Stimulated activated CD8-positive, alpha-beta memory T cell treated with anti-CD3 and anti-CD28 coated beads, Interleukin-4, amount 100 ng/mL, for 24 hours (primary cell): Measurements from ENCODE around the gene MCM7.

Experiments
- DNase-seq: peaks from one replicate; pipeline ENCODE4 v3.0.0-alpha.2; 2020; ENCODE audit warnings: low read depth

Gene MCM7

GRCh38 chr7:100071018-100071723 is 30.0 kb downstream of the MCM7 start:
- no peak for DNase-seq

GRCh38 chr7:100069991-100070390 is 31.2 kb downstream of the MCM7 start:
- no peak for DNase-seq

GRCh38 chr7:100066953-100067352 is 34.2 kb downstream of the MCM7 start:
- DNase-seq, result no peak

DNA sequence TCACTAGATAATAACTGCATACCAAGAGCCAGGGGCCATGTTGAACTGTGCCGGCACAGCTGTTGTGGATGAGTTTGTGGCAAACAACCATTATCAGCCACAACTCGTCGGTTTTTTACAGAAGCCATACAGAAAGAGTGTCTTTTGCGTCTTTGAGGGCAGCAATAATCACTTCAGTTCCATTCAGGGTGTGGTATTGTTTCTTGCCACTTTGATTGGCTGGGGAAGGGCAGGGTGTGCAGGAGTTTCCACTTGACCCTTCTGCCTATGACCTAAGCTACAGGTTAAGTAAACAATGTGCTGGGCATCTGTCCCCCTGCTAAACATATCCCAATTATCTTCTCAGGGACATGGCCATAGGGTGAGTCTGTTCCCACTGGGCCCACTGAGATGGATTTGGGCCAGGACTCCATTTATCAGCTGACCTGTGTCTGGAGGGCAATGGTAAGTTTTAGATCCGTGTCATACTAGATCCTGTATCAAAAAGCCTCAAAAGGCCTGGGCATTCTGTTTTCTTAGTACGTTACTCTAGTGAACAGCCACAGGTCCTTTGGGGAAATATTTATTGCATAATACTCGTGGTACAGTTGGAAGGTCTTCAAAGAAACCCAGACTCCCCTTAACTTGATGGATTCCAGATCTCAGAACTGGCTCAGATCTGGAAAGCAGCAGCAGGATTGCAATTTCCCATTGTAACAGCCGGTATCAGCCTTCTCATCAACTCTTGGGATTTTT is 35.6 kb downstream of the MCM7 start:
- no peak for DNase-seq

DNA sequence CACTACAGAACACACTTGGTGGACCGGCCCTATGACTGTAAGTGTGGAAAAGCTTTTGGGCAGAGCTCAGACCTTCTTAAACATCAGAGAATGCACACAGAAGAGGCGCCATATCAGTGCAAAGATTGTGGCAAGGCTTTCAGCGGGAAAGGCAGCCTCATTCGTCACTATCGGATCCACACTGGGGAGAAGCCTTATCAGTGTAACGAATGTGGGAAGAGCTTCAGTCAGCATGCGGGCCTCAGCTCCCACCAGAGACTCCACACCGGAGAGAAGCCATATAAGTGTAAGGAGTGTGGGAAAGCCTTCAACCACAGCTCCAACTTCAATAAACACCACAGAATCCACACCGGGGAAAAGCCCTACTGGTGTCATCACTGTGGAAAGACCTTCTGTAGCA is 37.0 kb downstream of the MCM7 start:
- DNase-seq, result no peak

- DNase-seq, result no peak
Measured at GRCh38 chr7:100063376-100063775, 37.8 kb downstream of the MCM7 start.

DNA sequence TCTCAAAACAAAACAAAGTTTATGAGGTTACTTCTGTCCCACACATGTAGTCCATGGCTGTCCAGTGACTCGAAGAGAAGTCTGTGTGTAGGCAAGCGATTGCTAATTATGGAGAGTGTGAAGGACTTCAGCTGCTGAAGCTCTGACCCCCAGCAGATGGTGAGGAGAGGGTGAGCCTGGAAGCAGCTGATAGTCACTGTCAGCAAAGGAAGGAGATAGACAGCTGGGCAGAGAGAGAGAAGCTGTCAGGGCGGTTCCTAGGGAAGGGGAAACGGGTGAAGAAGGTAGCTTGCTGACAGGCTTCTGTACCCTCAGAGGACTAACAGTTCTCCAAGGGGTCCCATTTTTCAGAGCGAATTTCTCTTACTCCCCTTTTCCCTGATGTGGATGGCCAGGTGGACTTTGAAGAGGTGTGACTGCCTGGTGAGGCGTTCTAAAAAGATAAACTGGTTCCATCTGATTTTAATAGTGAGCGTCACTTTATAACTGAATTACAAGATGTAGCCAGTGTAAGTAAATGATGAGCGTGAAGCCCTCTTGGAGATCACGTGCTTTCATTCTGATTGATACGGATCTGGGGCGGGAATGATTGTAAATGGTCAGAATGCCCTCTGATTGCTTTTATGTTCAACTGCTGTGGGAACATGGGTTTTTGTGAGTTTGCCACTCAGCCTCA is 39.5 kb downstream of the MCM7 start:
- DNase-seq, result no peak

DNA sequence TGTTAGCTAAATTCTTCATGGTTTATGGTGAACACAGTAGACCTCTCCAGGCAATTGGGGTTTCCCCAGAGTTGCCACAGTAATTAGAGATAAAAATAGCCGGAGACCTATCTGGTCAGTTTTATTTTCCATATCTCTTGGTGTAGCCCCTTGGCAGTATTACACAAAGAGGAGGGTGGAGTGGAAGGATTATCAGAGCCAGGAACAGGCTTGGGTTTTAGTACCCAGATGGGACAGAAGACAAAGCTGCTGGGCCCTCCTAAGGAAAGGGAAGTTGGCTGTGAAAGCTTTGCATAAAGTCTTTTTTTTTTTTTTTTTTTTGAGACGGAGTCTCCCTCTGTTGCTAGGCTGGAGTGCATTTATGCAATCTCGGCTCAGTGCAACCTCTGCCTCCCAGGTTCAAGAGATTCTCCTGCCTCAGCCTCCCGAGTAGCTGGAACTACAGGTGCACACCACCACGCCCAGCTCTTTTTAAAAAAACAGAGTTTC is 41.9 kb downstream of the MCM7 start:
- no peak for DNase-seq

DNA sequence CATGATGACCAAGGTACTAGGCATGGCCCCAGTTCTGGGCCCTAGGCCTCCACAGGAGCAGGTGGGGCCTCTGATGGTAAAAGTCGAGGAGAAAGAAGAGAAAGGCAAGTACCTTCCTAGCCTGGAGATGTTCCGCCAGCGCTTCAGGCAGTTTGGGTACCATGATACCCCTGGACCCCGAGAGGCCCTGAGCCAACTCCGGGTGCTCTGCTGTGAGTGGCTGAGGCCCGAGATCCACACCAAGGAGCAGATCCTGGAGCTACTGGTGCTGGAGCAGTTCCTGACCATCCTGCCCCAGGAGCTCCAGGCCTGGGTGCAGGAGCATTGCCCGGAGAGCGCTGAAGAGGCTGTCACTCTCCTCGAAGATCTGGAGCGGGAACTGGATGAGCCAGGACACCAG is 44.2 kb downstream of the MCM7 start:
- no peak for DNase-seq

DNA sequence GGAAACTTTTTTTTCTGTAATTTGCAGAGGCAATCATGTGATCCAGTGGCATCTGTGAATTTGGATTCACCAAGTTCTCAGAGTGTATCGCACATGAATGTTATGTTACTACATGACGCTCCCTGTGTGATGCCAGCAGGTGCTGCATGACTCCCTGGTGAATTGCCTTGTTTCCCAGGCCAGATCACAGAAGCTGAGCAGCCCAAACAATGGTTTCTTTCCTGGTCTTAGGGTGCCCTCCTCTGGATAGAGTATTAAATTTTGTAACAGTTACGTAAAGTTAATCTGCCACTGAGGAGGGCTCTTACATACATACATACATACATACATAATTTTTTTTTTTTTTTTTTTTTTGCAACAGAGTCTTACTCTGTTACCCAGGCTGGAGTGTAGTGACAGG is 48.0 kb downstream of the MCM7 start:
- DNase-seq, result no peak

- no peak for DNase-seq
Measured at GRCh38 chr7:100051611-100052010, 49.6 kb downstream of the MCM7 start.

GRCh38 chr7:100049441-100050291 is 51.5 kb downstream of the MCM7 start, which contains the start of gene ZSCAN21:
Gene ZSCAN21, plus strand, starts transcription at chr7:100049774. Its CDS starts 7,233 bp downstream, at chr7:100057007.
- DNase-seq, result peak; percentile 73

- DNase-seq, result no peak
Measured at GRCh38 chr7:100048680-100049079, 52.5 kb downstream of the MCM7 start.

DNA sequence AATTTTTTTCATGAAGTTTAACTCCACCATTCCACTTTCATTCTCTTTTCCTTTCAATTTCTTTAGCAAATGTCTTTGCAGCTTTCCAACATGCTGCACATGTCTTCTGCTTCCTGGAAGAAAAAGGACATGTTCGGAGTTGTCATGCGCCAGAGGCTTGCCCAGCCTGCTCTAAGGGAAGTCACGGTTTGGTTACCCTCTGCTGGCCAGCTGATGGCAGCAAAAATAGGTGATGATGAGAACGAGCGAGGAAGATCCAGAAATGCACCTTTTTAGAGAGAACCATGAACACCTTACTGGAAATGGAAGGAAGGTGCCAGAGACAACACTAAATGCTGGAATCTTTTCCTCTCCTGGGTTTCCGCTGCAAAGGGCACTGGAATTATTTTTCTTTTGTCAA is 56.5 kb downstream of the MCM7 start:
- DNase-seq, result no peak
